Right atrium auricular region (tissue), 2 donors: ENCODE data around the gene PALM. TPM values are rescaled to one million over a fixed set of nuclear protein-coding genes. Genes with fewer than 3 reads are reported as not detected.

Experiments used
- DNase-seq: peaks from one replicate; pipeline ENCODE4 v3.0.0-alpha.2; 2019; ENCODE audit warnings: low spot score
- H3K27ac ChIP-seq, 2 donors: fragments of 200-600 bp; sonication (generic); 1 replicate in 1 of 2; 2 replicates in 1 of 2; pipeline ENCODE4 v1.5.1; 2016 to 2019
- H3K27me3 ChIP-seq, 2 donors: fragments of 200-600 bp; sonication (generic); one replicate each; pipeline versions ENCODE4 v1.5.1 to v1.6.0; 2017 to 2019
- H3K36me3 ChIP-seq: fragments of 200-600 bp; sonication (generic); one replicate; pipeline ENCODE4 v1.5.1; 2016
- H3K4me1 ChIP-seq, 2 donors: fragments of 200-600 bp; sonication (generic); one replicate each; pipeline versions ENCODE4 v1.5.1 to v1.6.0; 2017 to 2019
- H3K4me3 ChIP-seq, 2 donors: fragments of 200-600 bp; sonication (generic); 1 replicate in 1 of 2; 2 replicates in 1 of 2; pipeline ENCODE4 v1.5.1; 2017 to 2019; ENCODE audit warnings: mild to moderate bottlenecking in 1 of 2, moderate library complexity in 1 of 2
- H3K9me3 ChIP-seq, 2 donors: fragments of 200-600 bp; sonication (generic); one replicate each; pipeline ENCODE4 v1.5.1; 2019
- total RNA-seq, 2 donors: library from RNA; depleted of rRNA; stranded (reverse); fragments of >200 nt; gene quantifications; one replicate each; pipeline ENCODE4 v1.1.0, GENCODE V29; 2016
- TF ChIP-seq, protein P1 (sequence below), 2 donors: fragments of 200-600 bp; sonication (generic); IDR thresholded peaks; one replicate each; pipeline ENCODE4 v1.5.1; 2019; ENCODE audit warnings: antibody characterized with exemption in 2 of 2

The PALM gene
- total RNA-seq, 2 donors from 2014 or later = 28.7 to 64.9 TPM

GRCh38 chr19:764301-764700 lies 55.6 kb downstream of the PALM start:
- TF ChIP-seq, protein P1, sequence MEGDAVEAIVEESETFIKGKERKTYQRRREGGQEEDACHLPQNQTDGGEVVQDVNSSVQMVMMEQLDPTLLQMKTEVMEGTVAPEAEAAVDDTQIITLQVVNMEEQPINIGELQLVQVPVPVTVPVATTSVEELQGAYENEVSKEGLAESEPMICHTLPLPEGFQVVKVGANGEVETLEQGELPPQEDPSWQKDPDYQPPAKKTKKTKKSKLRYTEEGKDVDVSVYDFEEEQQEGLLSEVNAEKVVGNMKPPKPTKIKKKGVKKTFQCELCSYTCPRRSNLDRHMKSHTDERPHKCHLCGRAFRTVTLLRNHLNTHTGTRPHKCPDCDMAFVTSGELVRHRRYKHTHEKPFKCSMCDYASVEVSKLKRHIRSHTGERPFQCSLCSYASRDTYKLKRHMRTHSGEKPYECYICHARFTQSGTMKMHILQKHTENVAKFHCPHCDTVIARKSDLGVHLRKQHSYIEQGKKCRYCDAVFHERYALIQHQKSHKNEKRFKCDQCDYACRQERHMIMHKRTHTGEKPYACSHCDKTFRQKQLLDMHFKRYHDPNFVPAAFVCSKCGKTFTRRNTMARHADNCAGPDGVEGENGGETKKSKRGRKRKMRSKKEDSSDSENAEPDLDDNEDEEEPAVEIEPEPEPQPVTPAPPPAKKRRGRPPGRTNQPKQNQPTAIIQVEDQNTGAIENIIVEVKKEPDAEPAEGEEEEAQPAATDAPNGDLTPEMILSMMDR (IDR thresholded peaks at IDR 0.05) = no peak
- DNase-seq = no peak
- H3K36me3 ChIP-seq = no peaks in the 10 kb centered on the region

DNA sequence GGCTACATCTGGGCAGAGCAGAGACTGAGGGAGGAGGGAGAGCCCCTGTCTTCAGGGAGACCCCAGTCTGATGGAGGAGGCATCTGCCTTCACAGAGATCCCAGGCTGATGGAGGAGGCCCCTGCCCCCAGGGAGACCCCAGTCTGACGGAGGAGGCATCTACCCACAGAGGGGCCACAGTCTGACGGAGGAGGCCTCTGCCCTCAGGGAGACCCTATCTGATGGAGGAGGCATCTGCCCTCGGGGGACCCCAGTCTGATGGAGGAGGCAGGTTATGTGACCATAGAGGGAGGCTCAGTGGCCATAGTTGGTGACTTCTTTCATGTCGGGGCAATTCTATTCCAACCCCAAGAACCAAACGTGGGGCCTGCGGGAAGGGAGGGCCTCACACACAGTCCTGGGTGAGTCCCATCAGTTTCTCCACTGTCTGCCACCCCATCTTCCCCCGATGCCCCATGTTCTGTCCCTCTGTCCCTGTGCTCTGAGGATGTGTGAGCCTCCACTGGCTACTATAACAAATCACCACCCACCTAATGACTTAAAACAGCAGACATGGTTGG lies 56.5 kb downstream of the PALM start:
- Histone ChIP-seq H3K27me3 (no peaks in the 10 kb centered on the region), H3K4me1 (peaks cover 0 to under 1% of the 10 kb centered on the region in 2 donors), H3K4me3 (no peak overlapping the region), H3K36me3 (no peaks in the 10 kb centered on the region), H3K27ac (no peak overlapping the region), H3K9me3 (no peaks in the 10 kb centered on the region)
- TF ChIP-seq, protein P1 (IDR thresholded peaks at IDR 0.05) = no peak
- no peak for DNase-seq

More at GRCh38 chr19:764301-764700, 55.6 kb downstream of the PALM start:
- Histone ChIP-seq H3K4me3 (no peak overlapping the region), H3K4me1 (no peaks in the 10 kb centered on the region), H3K9me3 (no peaks in the 10 kb centered on the region), H3K27me3 (no peaks in the 10 kb centered on the region), H3K27ac (no peak overlapping the region)

DNA sequence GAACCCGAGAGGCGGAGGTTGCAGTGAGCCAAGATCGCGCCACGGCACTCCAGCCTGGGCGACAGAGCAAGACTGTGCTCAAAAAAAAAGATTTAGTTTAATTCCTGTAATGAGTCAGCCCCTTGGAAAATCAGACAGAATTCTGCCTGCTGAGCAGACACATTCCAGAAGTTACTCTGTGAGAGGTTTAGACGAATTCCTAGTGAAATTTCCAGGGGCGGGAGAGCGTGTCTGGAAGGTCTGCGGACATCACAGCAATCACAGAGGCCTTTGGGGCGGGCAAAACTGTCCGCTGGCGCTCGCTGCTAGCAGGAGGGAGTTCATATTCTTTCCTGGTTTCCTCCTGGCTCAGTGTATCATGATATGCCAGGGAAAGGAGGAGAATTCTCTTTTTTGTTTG lies 59.7 kb downstream of the PALM start:
- Histone ChIP-seq H3K36me3 (no peaks in the 10 kb centered on the region), H3K4me1 (peaks cover 0 to 3% of the 10 kb centered on the region in 2 donors), H3K4me3 (no peak overlapping the region), H3K27me3 (no peaks in the 10 kb centered on the region), H3K27ac (no peak overlapping the region), H3K9me3 (no peaks in the 10 kb centered on the region)
- TF ChIP-seq, protein P1 (IDR thresholded peaks at IDR 0.05) = no peak
- DNase-seq = no peak

DNA sequence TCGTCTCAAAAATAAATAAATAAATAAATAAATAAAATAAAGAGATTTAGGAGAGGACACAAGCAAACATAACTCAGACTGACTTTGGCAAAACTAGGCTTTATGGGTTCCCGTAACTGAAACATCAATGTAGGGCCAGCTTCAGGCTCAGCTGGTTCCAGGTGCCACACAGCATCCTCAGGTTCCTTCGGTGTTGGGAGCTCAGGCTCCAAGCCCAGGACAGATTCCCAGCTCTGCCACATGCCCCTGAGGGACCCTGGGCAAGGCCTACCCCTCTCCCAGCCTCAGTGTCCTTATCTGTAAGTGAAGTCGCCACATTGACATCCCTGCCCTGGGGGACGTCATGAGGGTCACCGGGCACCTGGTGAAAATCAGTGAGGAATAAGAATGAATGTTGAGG lies 60.9 kb downstream of the PALM start:
- Histone ChIP-seq H3K27ac (no peak overlapping the region), H3K4me1 (peaks cover 0 to 3% of the 10 kb centered on the region in 2 donors), H3K27me3 (no peaks in the 10 kb centered on the region), H3K4me3 (no peak overlapping the region), H3K36me3 (no peaks in the 10 kb centered on the region), H3K9me3 (no peaks in the 10 kb centered on the region)
- TF ChIP-seq, protein P1 (IDR thresholded peaks at IDR 0.05) = no peak
- DNase-seq = no peak

DNA sequence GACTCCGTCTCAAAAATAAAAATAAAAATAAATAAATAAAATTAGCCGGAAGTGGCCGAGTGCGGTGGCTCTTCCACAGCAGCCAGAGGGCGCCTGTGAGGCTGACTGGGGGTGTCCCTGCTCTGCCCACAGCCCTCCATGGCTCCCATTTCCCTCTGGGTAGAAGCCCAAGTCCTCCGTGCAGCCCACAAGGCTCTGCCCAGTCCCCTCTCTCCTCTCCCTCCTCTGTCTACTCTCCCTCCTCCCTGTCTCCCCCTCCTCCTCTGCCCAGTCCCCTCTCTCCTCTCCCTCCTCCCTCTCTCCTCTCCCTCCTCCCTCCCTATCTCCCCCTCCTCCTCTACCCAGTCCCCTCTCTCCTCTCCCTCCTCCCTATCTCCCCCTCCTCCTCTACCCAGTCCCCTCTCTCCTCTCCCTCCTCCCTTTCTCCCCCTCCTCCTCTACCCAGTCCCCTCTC lies 62.6 kb downstream of the PALM start:
- H3K36me3 ChIP-seq = no peaks in the 10 kb centered on the region
- TF ChIP-seq, protein P1 (IDR thresholded peaks at IDR 0.05) = peak in 1 of 2 donors; percentile 69
- DNase-seq = no peak

GRCh38 chr19:772063-772462 lies 63.3 kb downstream of the PALM start:
- Histone ChIP-seq H3K4me3 (no peak overlapping the region), H3K27ac (no peak overlapping the region), H3K27me3 (no peaks in the 10 kb centered on the region), H3K9me3 (no peaks in the 10 kb centered on the region), H3K36me3 (no peaks in the 10 kb centered on the region), H3K4me1 (peaks cover 0 to 3% of the 10 kb centered on the region in 2 donors)
- TF ChIP-seq, protein P1 (IDR thresholded peaks at IDR 0.05) = no peak
- DNase-seq = no peak

More for the DNA sequence above, 62.6 kb downstream of the PALM start:
- Histone ChIP-seq H3K9me3 (no peaks in the 10 kb centered on the region), H3K4me3 (no peak overlapping the region), H3K4me1 (peaks cover 0 to 3% of the 10 kb centered on the region in 2 donors), H3K27ac (no peak overlapping the region), H3K27me3 (no peaks in the 10 kb centered on the region)
